Mesothelial cell of epicardium (in vitro differentiated cells): ENCODE results near the gene DPYSL4. TPM values are rescaled to one million over a fixed set of nuclear protein-coding genes. Genes with fewer than 3 reads are reported as not detected.

ENCODE experiments used
- DNase-seq, 2 experiments: peaks; one replicate each; pipeline ENCODE4 v3.0.0; 2021; ENCODE audit warnings: low spot score in 2 of 2; ENCODE audit not compliant: unreplicated experiment in 2 of 2
- H3K27ac Mint-ChIP-seq: 2 replicates; pipeline ENCODE4 v1.8.0; 2021; ENCODE audit warnings: mixed read lengths
- H3K27me3 Mint-ChIP-seq: 2 replicates; pipeline ENCODE4 v1.8.0; 2021; ENCODE audit warnings: low read depth, mixed read lengths
- H3K36me3 Mint-ChIP-seq: 2 replicates; pipeline ENCODE4 v1.8.0; 2021; ENCODE audit warnings: mixed read lengths
- H3K4me1 Mint-ChIP-seq: 2 replicates; pipeline ENCODE4 v1.8.0; 2021; ENCODE audit warnings: mixed read lengths
- H3K4me3 Mint-ChIP-seq: 2 replicates; pipeline ENCODE4 v1.8.0; 2021; ENCODE audit warnings: mild to moderate bottlenecking, moderate library complexity, mixed read lengths
- H3K9me3 Mint-ChIP-seq: 2 replicates; pipeline ENCODE4 v1.8.0; 2021; ENCODE audit warnings: mixed read lengths
- total RNA-seq: library from RNA; stranded (reverse); gene quantifications from 3 replicates; pipeline ENCODE4 v1.2.1, GENCODE V29; 2021
- TF ChIP-seq, protein P1 (sequence below): fragments of 200-600 bp; sonication (generic); IDR thresholded peaks from one replicate; pipeline ENCODE4 v1.5.0; 2021; ENCODE audit warnings: antibody characterized with exemption; ENCODE audit not compliant: unreplicated experiment

DPYSL4 gene
- total RNA-seq, 1 donor from 2014 or later: 18.6 TPM

DNA sequence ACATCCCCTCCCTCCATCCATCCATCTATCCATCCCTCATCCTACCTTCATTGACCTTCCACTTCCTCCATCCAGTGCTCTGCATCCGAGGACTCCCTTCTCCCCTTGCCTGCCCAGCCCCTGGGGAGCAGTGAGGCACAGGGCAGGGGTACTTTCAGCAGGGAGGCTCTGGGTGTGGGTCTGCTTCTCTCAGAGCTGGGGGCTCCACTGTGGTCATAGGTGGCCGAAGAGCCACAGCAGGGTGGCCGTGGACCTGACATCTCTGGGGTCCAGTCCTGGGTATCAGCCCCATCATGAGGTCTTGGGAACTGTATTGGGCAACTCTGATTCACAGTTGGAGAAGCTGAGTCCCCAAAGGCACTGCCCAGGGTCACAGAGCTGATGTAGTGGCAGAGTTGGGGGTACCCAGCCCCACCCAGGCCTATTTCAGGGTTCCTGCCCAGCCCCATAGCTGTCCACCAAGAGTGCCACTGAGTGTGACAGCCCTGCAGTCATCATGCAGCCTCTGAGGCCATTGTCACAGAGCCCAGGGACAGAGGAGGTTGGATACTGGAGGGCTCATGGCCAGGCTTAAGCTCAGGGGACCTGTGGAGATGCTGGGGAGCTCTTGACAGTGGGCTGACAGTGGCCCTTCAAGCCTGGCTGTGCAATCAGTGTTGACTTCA is 35.3 kb upstream of the DPYSL4 start:
- no peak for DNase-seq
- TF ChIP-seq, protein P1, sequence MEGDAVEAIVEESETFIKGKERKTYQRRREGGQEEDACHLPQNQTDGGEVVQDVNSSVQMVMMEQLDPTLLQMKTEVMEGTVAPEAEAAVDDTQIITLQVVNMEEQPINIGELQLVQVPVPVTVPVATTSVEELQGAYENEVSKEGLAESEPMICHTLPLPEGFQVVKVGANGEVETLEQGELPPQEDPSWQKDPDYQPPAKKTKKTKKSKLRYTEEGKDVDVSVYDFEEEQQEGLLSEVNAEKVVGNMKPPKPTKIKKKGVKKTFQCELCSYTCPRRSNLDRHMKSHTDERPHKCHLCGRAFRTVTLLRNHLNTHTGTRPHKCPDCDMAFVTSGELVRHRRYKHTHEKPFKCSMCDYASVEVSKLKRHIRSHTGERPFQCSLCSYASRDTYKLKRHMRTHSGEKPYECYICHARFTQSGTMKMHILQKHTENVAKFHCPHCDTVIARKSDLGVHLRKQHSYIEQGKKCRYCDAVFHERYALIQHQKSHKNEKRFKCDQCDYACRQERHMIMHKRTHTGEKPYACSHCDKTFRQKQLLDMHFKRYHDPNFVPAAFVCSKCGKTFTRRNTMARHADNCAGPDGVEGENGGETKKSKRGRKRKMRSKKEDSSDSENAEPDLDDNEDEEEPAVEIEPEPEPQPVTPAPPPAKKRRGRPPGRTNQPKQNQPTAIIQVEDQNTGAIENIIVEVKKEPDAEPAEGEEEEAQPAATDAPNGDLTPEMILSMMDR: no peak
- Mint-ChIP-seq H3K9me3 (no peaks in the 10 kb centered on the region), H3K4me1 (no peaks in the 10 kb centered on the region), H3K4me3 (no peak overlapping the region), H3K27ac (no peak overlapping the region), H3K27me3 (no peaks in the 10 kb centered on the region), H3K36me3 (no peaks in the 10 kb centered on the region)

DNA sequence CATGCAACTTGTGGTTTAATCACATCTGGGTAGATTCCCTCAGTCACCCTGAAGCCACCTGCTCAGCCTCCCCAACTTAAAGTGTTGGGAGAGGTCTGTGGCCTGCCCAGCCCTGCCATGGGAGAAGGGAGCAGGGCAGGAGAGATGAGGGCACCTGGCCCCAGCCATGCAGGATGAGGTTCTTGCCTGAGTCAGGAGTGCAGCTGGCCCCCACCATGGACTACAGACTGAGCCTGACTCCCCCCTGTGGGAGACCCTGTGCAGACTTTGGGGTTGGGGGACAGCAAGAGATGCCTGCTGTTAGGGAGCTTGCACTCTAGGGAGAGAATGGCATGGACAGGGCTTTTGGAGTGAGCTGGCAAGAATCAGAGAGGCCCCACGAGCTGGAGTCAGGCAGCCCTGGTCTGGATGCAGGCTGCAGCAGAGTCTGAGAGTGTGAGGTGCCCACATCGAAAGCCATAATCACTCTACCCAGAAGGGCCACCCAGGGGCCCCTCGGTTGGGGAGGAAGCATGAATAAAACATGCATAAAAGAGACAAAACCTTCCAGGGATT is 34.7 kb upstream of the DPYSL4 start:
- H3K36me3 Mint-ChIP-seq: no peaks in the 10 kb centered on the region
- H3K4me1 Mint-ChIP-seq: no peaks in the 10 kb centered on the region
- H3K9me3 Mint-ChIP-seq: no peaks in the 10 kb centered on the region
- no peak overlapping the region for H3K27ac Mint-ChIP-seq
- no peak overlapping the region for H3K4me3 Mint-ChIP-seq
- no peaks in the 10 kb centered on the region for H3K27me3 Mint-ChIP-seq
- TF ChIP-seq, protein P1: no peak
- DNase-seq: no peak

DNA sequence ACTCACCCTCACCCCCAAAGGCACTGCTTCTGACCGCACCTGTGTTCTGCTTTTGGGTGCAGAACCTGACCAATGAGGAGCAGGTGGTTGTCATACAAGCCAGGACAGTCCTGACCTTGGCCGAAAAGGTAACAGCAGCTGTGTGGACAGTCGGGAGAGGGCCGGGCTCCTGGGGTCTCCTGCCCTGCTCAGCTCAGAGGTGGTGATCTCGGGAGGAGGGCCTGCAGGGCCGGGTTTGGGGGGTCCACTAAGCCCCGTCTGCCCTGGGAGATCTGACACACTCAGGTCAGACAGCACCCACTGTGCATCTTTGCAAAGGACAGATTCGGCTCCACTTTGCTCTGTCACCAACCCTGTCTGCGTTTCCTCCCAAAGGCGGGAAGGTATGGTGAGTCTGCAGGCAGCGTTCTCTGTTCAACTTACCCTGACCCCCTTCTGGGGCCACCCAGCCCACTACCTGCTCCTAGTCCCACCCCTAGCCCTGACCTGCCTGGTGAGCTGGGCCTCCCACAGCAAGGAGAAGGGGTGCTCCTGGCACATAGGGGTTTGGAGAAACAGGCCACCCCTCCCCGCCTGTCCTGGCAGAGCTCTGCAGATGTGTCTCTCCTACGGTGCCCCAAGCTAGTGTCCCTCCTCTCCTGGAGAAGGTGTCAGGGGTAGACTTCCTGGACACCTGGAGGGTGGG is 33.7 kb upstream of the DPYSL4 start:
- Mint-ChIP-seq H3K9me3 (no peaks in the 10 kb centered on the region), H3K27ac (no peak overlapping the region), H3K4me1 (no peaks in the 10 kb centered on the region), H3K36me3 (no peaks in the 10 kb centered on the region), H3K4me3 (no peak overlapping the region), H3K27me3 (no peaks in the 10 kb centered on the region)
- TF ChIP-seq, protein P1: no peak
- DNase-seq: no peak

DNA sequence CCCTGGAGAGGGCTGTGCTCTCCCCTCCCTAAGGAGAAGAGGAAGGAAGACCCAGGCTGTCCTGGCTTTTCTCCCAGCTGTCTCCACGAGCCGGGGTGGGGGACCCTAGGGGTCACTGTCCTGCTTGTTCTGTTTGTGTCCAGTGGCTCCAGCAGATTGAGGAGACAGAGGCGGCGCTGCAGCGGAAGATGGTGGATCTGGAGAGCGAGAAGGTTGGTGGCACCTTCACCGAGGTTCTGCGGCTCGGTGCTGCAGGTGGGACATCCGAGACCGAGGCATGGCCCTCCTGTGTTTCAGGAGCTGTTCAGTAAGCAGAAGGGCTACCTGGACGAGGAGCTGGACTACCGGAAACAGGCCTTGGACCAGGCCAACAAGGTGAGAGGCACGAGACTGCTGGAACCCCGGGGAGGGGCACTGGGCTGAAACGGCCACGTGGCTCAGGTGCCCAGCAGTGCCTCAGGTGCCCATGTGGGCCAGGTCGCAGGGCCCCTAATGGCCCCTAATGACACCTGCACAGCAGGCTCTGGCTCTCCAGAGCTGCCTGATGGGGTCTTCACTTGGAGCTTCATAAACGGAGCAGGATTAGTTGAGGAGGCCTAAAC is 33.0 kb upstream of the DPYSL4 start:
- Mint-ChIP-seq H3K36me3 (no peaks in the 10 kb centered on the region), H3K9me3 (no peaks in the 10 kb centered on the region), H3K27me3 (no peaks in the 10 kb centered on the region), H3K27ac (no peak overlapping the region), H3K4me1 (no peaks in the 10 kb centered on the region), H3K4me3 (no peak overlapping the region)
- TF ChIP-seq, protein P1: no peak
- DNase-seq: no peak

DNA sequence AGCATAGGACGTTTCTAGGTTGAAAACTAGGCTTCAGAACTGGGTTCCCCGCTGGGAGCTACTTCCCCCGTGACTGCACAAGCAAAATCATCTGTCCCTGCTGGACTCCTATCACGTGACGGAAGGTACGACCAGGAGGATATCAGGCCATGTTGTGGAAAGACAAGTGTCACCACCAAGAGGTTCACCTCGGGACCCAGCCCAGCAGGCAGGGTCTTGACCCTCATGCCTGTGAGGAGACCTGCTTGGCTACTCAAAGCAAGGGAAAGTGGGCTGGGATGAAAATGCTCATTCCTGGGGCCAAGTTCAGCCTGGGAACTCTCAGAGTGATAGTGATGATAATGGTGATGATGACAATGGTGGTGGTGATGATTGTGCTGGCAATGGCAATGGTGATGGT is 32.3 kb upstream of the DPYSL4 start:
- TF ChIP-seq, protein P1: no peak
- Mint-ChIP-seq H3K36me3 (no peaks in the 10 kb centered on the region), H3K4me1 (no peaks in the 10 kb centered on the region), H3K9me3 (no peaks in the 10 kb centered on the region), H3K27me3 (no peaks in the 10 kb centered on the region), H3K4me3 (no peak overlapping the region), H3K27ac (no peak overlapping the region)
- no peak for DNase-seq
